WTC11 (cell line): Measurements from ENCODE around the gene RUFY3.

Source experiments
- CBFB ChIP-seq: sonication (generic); formaldehyde crosslinking; IDR thresholded peaks from 2 replicates; pipeline ENCODE4 v1.8.1; 2022; ENCODE audit warnings: mild to moderate bottlenecking, low read depth, missing genetic modification reagents
- CREB1 ChIP-seq: sonication (generic); formaldehyde crosslinking; IDR thresholded peaks from 2 replicates; pipeline ENCODE4 v1.8.0; 2023; ENCODE audit warnings: mild to moderate bottlenecking, missing genetic modification reagents
- ETV6 ChIP-seq: sonication (generic); formaldehyde crosslinking; IDR thresholded peaks from 2 replicates; pipeline ENCODE4 v1.8.1; 2022; ENCODE audit warnings: mild to moderate bottlenecking, missing genetic modification reagents
- GTF2I ChIP-seq: fragments of 250-450 bp; sonication (Bioruptor Pico); conservative IDR thresholded peaks from 2 replicates; pipeline ENCODE4 v1.4.0; 2021; ENCODE audit warnings: mild to moderate bottlenecking
- MXD4 ChIP-seq: fragments of 250-450 bp; sonication (Bioruptor Pico); IDR thresholded peaks from 2 replicates; pipeline ENCODE4 v1.8.0; 2021; ENCODE audit warnings: mild to moderate bottlenecking, moderate library complexity, borderline replicate concordance
- NR1H2 ChIP-seq: sonication (generic); formaldehyde crosslinking; IDR thresholded peaks from 2 replicates; pipeline ENCODE4 v1.9.0; 2021; ENCODE audit warnings: mild to moderate bottlenecking, moderate library complexity, missing genetic modification reagents
- SP1 ChIP-seq: sonication (generic); formaldehyde crosslinking; conservative IDR thresholded peaks from 2 replicates; pipeline ENCODE4 v1.8.1; 2022; ENCODE audit warnings: missing genetic modification reagents
- TEAD4 ChIP-seq: sonication (generic); formaldehyde crosslinking; IDR thresholded peaks from 2 replicates; pipeline ENCODE4 v1.8.0; 2022; ENCODE audit warnings: mild to moderate bottlenecking, missing genetic modification reagents
- ZNF219 ChIP-seq: sonication (generic); formaldehyde crosslinking; IDR thresholded peaks from 2 replicates; pipeline ENCODE4 v1.8.0; 2023; ENCODE audit warnings: missing genetic modification reagents, mild to moderate bottlenecking, borderline replicate concordance
- TF ChIP-seq, protein P1 (sequence below): sonication (generic); formaldehyde crosslinking; IDR thresholded peaks from 2 replicates; pipeline ENCODE4 v1.8.1; 2023; ENCODE audit warnings: mild to moderate bottlenecking, missing genetic modification reagents, moderate library complexity
- TF ChIP-seq, protein P2 (sequence below): fragments of 200-600 bp; IDR thresholded peaks from 2 replicates; pipeline ENCODE4 v1.8.0; 2022; ENCODE audit warnings: antibody characterized with exemption
- TF ChIP-seq, protein P3 (sequence below): sonication (generic); formaldehyde crosslinking; IDR thresholded peaks from 2 replicates; pipeline ENCODE4 v1.8.0; 2022; ENCODE audit warnings: mild to moderate bottlenecking, missing genetic modification reagents
- TF ChIP-seq, protein P4 (sequence below): fragments of 250-450 bp; sonication (Bioruptor Pico); IDR thresholded peaks from 2 replicates; pipeline ENCODE4 v1.9.0; 2021; ENCODE audit warnings: mild to moderate bottlenecking
- TF ChIP-seq, protein P5 (sequence below): sonication (generic); formaldehyde crosslinking; conservative IDR thresholded peaks from 2 replicates; pipeline ENCODE4 v1.8.1; 2022; ENCODE audit warnings: mild to moderate bottlenecking, missing genetic modification reagents

DNA sequence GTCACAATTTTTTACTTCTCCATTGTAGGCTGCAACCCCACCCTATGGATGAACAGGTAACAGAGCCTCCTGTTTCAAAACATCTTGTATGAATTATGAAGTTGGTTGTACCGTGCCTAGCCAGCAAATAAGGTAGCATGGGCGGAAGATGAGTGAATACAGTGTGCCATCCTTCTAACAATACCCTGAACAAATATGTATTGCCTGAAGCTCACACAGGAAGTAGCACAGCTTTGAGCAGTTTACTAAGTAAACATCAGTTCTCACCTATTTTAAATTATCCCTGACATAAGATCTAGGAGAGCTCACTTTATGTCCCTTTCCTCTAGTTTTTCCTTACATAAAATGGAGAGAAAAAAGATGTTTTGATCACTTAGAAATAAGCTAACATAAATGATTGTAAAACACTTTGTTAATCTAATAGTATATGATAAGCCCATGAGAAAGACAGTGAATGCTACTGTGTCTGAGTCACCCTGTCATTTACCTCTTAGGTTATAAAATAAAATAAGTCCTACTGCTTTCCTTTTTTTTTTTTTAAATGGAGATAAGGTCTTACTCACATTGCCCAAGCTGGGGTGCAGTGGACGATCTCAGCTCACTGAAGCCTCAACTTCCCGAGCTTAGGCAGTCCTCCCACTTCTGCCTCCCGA, 81.3 kb downstream of the RUFY3 start:
- TF ChIP-seq NR1H2 (CRISPR knock-in tag) = no peak
- TF ChIP-seq, protein P1, sequence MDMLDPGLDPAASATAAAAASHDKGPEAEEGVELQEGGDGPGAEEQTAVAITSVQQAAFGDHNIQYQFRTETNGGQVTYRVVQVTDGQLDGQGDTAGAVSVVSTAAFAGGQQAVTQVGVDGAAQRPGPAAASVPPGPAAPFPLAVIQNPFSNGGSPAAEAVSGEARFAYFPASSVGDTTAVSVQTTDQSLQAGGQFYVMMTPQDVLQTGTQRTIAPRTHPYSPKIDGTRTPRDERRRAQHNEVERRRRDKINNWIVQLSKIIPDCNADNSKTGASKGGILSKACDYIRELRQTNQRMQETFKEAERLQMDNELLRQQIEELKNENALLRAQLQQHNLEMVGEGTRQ (CRISPR knock-in tag) = no peak
- TF ChIP-seq TEAD4 = no peak
- TF ChIP-seq, protein P2, sequence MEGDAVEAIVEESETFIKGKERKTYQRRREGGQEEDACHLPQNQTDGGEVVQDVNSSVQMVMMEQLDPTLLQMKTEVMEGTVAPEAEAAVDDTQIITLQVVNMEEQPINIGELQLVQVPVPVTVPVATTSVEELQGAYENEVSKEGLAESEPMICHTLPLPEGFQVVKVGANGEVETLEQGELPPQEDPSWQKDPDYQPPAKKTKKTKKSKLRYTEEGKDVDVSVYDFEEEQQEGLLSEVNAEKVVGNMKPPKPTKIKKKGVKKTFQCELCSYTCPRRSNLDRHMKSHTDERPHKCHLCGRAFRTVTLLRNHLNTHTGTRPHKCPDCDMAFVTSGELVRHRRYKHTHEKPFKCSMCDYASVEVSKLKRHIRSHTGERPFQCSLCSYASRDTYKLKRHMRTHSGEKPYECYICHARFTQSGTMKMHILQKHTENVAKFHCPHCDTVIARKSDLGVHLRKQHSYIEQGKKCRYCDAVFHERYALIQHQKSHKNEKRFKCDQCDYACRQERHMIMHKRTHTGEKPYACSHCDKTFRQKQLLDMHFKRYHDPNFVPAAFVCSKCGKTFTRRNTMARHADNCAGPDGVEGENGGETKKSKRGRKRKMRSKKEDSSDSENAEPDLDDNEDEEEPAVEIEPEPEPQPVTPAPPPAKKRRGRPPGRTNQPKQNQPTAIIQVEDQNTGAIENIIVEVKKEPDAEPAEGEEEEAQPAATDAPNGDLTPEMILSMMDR = no peak
- TF ChIP-seq, protein P3, sequence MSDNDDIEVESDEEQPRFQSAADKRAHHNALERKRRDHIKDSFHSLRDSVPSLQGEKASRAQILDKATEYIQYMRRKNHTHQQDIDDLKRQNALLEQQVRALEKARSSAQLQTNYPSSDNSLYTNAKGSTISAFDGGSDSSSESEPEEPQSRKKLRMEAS (CRISPR knock-in tag) = no peak
- no peak for TF ChIP-seq SP1
- TF ChIP-seq, protein P4, sequence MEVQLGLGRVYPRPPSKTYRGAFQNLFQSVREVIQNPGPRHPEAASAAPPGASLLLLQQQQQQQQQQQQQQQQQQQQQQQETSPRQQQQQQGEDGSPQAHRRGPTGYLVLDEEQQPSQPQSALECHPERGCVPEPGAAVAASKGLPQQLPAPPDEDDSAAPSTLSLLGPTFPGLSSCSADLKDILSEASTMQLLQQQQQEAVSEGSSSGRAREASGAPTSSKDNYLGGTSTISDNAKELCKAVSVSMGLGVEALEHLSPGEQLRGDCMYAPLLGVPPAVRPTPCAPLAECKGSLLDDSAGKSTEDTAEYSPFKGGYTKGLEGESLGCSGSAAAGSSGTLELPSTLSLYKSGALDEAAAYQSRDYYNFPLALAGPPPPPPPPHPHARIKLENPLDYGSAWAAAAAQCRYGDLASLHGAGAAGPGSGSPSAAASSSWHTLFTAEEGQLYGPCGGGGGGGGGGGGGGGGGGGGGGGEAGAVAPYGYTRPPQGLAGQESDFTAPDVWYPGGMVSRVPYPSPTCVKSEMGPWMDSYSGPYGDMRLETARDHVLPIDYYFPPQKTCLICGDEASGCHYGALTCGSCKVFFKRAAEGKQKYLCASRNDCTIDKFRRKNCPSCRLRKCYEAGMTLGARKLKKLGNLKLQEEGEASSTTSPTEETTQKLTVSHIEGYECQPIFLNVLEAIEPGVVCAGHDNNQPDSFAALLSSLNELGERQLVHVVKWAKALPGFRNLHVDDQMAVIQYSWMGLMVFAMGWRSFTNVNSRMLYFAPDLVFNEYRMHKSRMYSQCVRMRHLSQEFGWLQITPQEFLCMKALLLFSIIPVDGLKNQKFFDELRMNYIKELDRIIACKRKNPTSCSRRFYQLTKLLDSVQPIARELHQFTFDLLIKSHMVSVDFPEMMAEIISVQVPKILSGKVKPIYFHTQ (CRISPR knock-in tag) = no peak
- no peak for TF ChIP-seq MXD4
- TF ChIP-seq GTF2I (CRISPR knock-in tag) = no peak
- no peak for TF ChIP-seq ETV6 (CRISPR knock-in tag)
- TF ChIP-seq CBFB = no peak
- no peak for TF ChIP-seq CREB1 (CRISPR knock-in tag)
- no peak for TF ChIP-seq ZNF219 (CRISPR knock-in tag)
- TF ChIP-seq, protein P5, sequence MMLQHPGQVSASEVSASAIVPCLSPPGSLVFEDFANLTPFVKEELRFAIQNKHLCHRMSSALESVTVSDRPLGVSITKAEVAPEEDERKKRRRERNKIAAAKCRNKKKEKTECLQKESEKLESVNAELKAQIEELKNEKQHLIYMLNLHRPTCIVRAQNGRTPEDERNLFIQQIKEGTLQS (CRISPR knock-in tag) = no peak
